GM21423 (cell line): ENCODE measurements around the gene CELSR1.

ENCODE experiments used
- ATAC-seq: cut with Tn5 transposase; IDR thresholded peaks from one replicate; pipeline ENCODE4 v1.9.1; 2021; ENCODE audit warnings: mild to moderate bottlenecking, moderate library complexity; ENCODE audit not compliant: unreplicated experiment

The CELSR1 gene

GRCh38 chr22:46368871-46369715 is 168.3 kb downstream of the CELSR1 start:
- ATAC-seq, result no peak

GRCh38 chr22:46368422-46368821 is 169.0 kb downstream of the CELSR1 start:
- ATAC-seq, result no peak

- ATAC-seq, result no peak
These were observed 169.7 kb downstream of the CELSR1 start for GRCh38 chr22:46367707-46368191.

- ATAC-seq, result no peak
These were observed 170.4 kb downstream of the CELSR1 start for GRCh38 chr22:46366801-46367706.

- ATAC-seq, result no peak
These were observed 171.1 kb downstream of the CELSR1 start for GRCh38 chr22:46366327-46366731.

- ATAC-seq, result no peak
These were observed 172.2 kb downstream of the CELSR1 start for GRCh38 chr22:46365166-46365624.

GRCh38 chr22:46364341-46365165 is 172.9 kb downstream of the CELSR1 start:
- no peak for ATAC-seq

GRCh38 chr22:46363611-46364321 is 173.7 kb downstream of the CELSR1 start:
- no peak for ATAC-seq

GRCh38 chr22:46362934-46363515 is 174.4 kb downstream of the CELSR1 start:
- ATAC-seq, result no peak

- ATAC-seq, result no peak
These were observed 175.1 kb downstream of the CELSR1 start for GRCh38 chr22:46362203-46362933.

- ATAC-seq, result no peak
These were observed 175.6 kb downstream of the CELSR1 start for GRCh38 chr22:46361826-46362202.

- no peak for ATAC-seq
These were observed 176.5 kb downstream of the CELSR1 start for GRCh38 chr22:46360891-46361290.

GRCh38 chr22:46360097-46360496 is 177.3 kb downstream of the CELSR1 start:
- ATAC-seq, result no peak

- no peak for ATAC-seq
These were observed 178.1 kb downstream of the CELSR1 start for GRCh38 chr22:46359362-46359761.

GRCh38 chr22:46358766-46359165 is 178.7 kb downstream of the CELSR1 start:
- ATAC-seq, result no peak

GRCh38 chr22:46357711-46358520 is 179.5 kb downstream of the CELSR1 start:
- no peak for ATAC-seq

- no peak for ATAC-seq
These were observed 180.6 kb downstream of the CELSR1 start for GRCh38 chr22:46356496-46357480.
